Measurements from ENCODE around the gene POLD1. TPM values are rescaled to one million over a fixed set of nuclear protein-coding genes. Genes with fewer than 3 reads are reported as not detected.

The POLD1 gene
- total and polyA plus RNA-seq, 2 experiments from 2014 or later: 111 to 173 TPM

GRCh38 chr19:50447750-50448149 is 63.6 kb downstream of the POLD1 start:
- TF ChIP-seq CTCF (conservative IDR thresholded peaks at IDR 0.05; ENCODE audit: low read depth in 2 of 2) (no peak), ETS1 (IDR thresholded peaks at IDR 0.05) (no peak), JUNB (IDR thresholded peaks at IDR 0.05; ENCODE audit: unreplicated experiment) (no peak), CREB1 (CRISPR knock-in tag; IDR thresholded peaks at IDR 0.05; ENCODE audit: low read depth) (no peak), EZH2 (IDR thresholded peaks at IDR 0.05; ENCODE audit: low read depth, unreplicated experiment) (no peak), STAT1 (IDR thresholded peaks at IDR 0.05; ENCODE audit: unreplicated experiment) (no peak), ZNF114 (CRISPR knock-in tag; IDR thresholded peaks at IDR 0.05) (no peak), POLR2AphosphoS5 (IDR thresholded peaks at IDR 0.05; ENCODE audit: low read depth) (no peak), ZNF462 (CRISPR knock-in tag; IDR thresholded peaks at IDR 0.05) (no peak), REST (IDR thresholded peaks at IDR 0.05; ENCODE audit: unreplicated experiment) (no peak), NANOG (IDR thresholded peaks at IDR 0.05; ENCODE audit: borderline replicate concordance) (no peak), EZH2phosphoT487 (IDR thresholded peaks at IDR 0.05; ENCODE audit: unreplicated experiment) (no peak)
- H3K36me3 Mint-ChIP-seq (ENCODE audit: low read depth): peaks cover 53% of the 10 kb centered on the region
- H3K4me1 ChIP-seq (ENCODE audit: insufficient read depth): peaks cover 6% of the 10 kb centered on the region; the same call in 1 of the 2 replicates

More at GRCh38 chr19:50447750-50448149, 63.6 kb downstream of the POLD1 start:
- H3K9me3 Mint-ChIP-seq: peaks cover 98% of the 10 kb centered on the region
- Histone ChIP-seq H3K9me2 (ENCODE audit: insufficient read depth) (no peaks in the 10 kb centered on the region), H3K36me3 (ENCODE audit: insufficient read depth) (no peaks in the 10 kb centered on the region), H3K79me2 (replicated peaks; ENCODE audit: insufficient read depth) (no peaks in the 10 kb centered on the region), H3F3A (replicated peaks; ENCODE audit: low read depth) (no peaks in the 10 kb centered on the region), H4K20me1 (replicated peaks; ENCODE audit: insufficient read depth) (no peaks in the 10 kb centered on the region), H3K27me3 (ENCODE audit: insufficient read depth) (no peaks in the 10 kb centered on the region), H3K4me3 (no peak overlapping the region), H3K4me2 (no peak overlapping the region), H2AFZ (no peak overlapping the region), H3K27ac (ENCODE audit: low read depth) (no peak overlapping the region)
- peaks cover 4% of the 10 kb centered on the region for H3K27me3 Mint-ChIP-seq (ENCODE audit: insufficient read depth, low read depth, poor library complexity)
- H3K4me3 Mint-ChIP-seq: no peak overlapping the region
- DNase-seq (ENCODE audit: low spot score) (no peak), ATAC-seq (no peak)
- H3K27ac Mint-ChIP-seq: no peak overlapping the region
- H3K4me1 Mint-ChIP-seq: no peaks in the 10 kb centered on the region

Measured in GM23338 (cell line).